ENCODE results near the gene WDR54. TPM values are rescaled to one million over a fixed set of nuclear protein-coding genes. Genes with fewer than 3 reads are reported as not detected.
A peak's percentile ranks its signal among the peaks of the same experiment; 100 is the strongest.

The WDR54 gene
- total and polyA plus RNA-seq, 7 experiments from 2014 or later, result 26.5 to 78.5 (median 33.2) TPM

DNA sequence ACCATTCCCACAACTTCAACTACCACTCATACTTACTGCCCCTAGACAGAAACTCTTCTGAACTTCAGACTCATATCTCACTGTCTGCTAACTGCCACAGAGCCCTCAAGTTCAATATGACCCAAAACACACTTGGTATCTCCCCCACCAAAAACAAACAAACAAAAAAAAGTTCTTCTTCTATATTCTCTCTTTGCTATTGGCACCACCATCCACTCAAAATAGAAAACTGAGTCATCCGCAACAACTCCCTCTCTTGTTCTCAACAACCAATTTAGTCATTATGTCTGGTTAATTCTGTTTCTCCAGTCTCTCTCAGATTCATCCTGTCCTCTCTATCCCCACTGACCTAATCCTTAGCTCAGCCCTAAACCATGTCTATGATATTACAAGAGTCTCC is 34.2 kb upstream of the WDR54 start:
- intact Hi-C loops (cut with micrococcal nuclease), result no loop called here
- Mint-ChIP-seq H3K4me1 (peaks cover 6 to 14% (median 8%) of the 10 kb centered on the region in 7 donors), H3K27me3 (no peaks in the 10 kb centered on the region), H3K27ac (no peak overlapping the region), H3K36me3 (peaks cover 0 to 9% (median 0%) of the 10 kb centered on the region in 5 donors), H3K4me3 (no peak overlapping the region), H3K9me3 (no peaks in the 10 kb centered on the region)
- H3K9me3 ChIP-seq (ENCODE audit: control insufficient read depth in 2 of 3, low read length in 3 of 3), result no peaks in the 10 kb centered on the region
- POLR2A ChIA-PET, result no interaction called here
- ATAC-seq (no peak), DNase-seq (no peak)
- H3K36me3 ChIP-seq (ENCODE audit: control insufficient read depth in 2 of 3, insufficient read depth in 3 of 3, low read length in 3 of 3), result peaks cover 0 to 24% (median 0%) of the 10 kb centered on the region in 3 experiments
- no peaks in the 10 kb centered on the region for H3K27me3 ChIP-seq (ENCODE audit: control insufficient read depth in 2 of 2, insufficient read depth in 2 of 2, low read length in 2 of 2)
- H3K27ac ChIP-seq (ENCODE audit: low read depth, low read length), result no peak overlapping the region
- peaks cover 8 to 25% of the 10 kb centered on the region in 2 donors for H3K4me1 ChIP-seq (ENCODE audit: control insufficient read depth in 2 of 2, insufficient read depth in 2 of 2, low read length in 2 of 2)
- no peak overlapping the region for H3K4me3 ChIP-seq (ENCODE audit: low read length)
- CTCF ChIA-PET, result no interaction called here

- Mint-ChIP-seq H3K9me3 (no peaks in the 10 kb centered on the region), H3K36me3 (no peaks in the 10 kb centered on the region), H3K27me3 (peaks cover 0 to 14% (median 5%) of the 10 kb centered on the region in 5 donors), H3K4me3 (peak overlapping the region in 1 of 10 donors; percentile 70), H3K27ac (peak overlapping the region in 6 of 9 donors; percentile 4 to 99 (median 37)), H3K4me1 (peaks cover 0 to 15% (median 5%) of the 10 kb centered on the region in 7 donors)
- Histone ChIP-seq H3K27me3 (ENCODE audit: control insufficient read depth in 2 of 2, insufficient read depth in 2 of 2, low read length in 2 of 2) (no peaks in the 10 kb centered on the region), H3K9me3 (ENCODE audit: control insufficient read depth in 2 of 3, low read length in 3 of 3) (no peaks in the 10 kb centered on the region), H3K4me3 (ENCODE audit: low read length) (peak overlapping the region; percentile 78), H3K36me3 (ENCODE audit: control insufficient read depth in 2 of 3, insufficient read depth in 3 of 3, low read length in 3 of 3) (peaks cover 0 to 7% (median 0%) of the 10 kb centered on the region in 3 experiments), H3K27ac (ENCODE audit: low read depth, low read length) (peak overlapping the region; percentile 91), H3K4me1 (ENCODE audit: control insufficient read depth in 2 of 2, insufficient read depth in 2 of 2, low read length in 2 of 2) (peaks cover 8 to 25% of the 10 kb centered on the region in 2 donors)
- intact Hi-C loops (cut with micrococcal nuclease), result loop anchor here (1.0 to 10.0 kb wide), 6 partner anchors 123 to 1156 kb away; partner anchors contain the start of genes CCT7 (in 1 of the 2), PRADC1 (in 1 of the 2) and STAMBP (in 1 of the 2)
- DNase-seq, result no peak
- ChIA-PET POLR2A (interaction anchor here (0.7 to 4.7 kb wide), 6 partner anchors 11 to 563 kb away, joined by 3 to 23 read pairs (median 7); partner anchors contain the start of genes C2orf81, CCDC142, STAMBP and TTC31), CTCF (interaction anchor here (1.2 to 2.3 kb wide), 3 partner anchors 10 to 566 kb away, joined by 4 to 10 read pairs (median 4); partner anchors contain the start of genes C2orf81 and WDR54)
- ATAC-seq, result no peak
These were observed 30.9 kb upstream of the WDR54 start for GRCh38 chr2:74390606-74391005.

- Mint-ChIP-seq H3K9me3 (no peaks in the 10 kb centered on the region), H3K36me3 (no peaks in the 10 kb centered on the region), H3K4me1 (peaks cover 0 to 15% (median 5%) of the 10 kb centered on the region in 7 donors), H3K4me3 (peak overlapping the region in 3 of 10 donors; percentile 88 to 100 (median 96)), H3K27ac (peak overlapping the region in 8 of 9 donors; percentile 92 to 100 (median 98)), H3K27me3 (peaks cover 0 to 14% (median 5%) of the 10 kb centered on the region in 5 donors)
- intact Hi-C loops (cut with micrococcal nuclease), result loop anchor here (1.0 to 10.0 kb wide), 6 partner anchors 124 to 1156 kb away; partner anchors contain the start of genes CCT7 (in 1 of the 2), PRADC1 (in 1 of the 2) and STAMBP (in 1 of the 2)
- Histone ChIP-seq H3K27me3 (ENCODE audit: control insufficient read depth in 2 of 2, insufficient read depth in 2 of 2, low read length in 2 of 2) (no peaks in the 10 kb centered on the region), H3K27ac (ENCODE audit: low read depth, low read length) (peak overlapping the region; percentile 91), H3K36me3 (ENCODE audit: control insufficient read depth in 2 of 3, insufficient read depth in 3 of 3, low read length in 3 of 3) (peaks cover 0 to 7% (median 0%) of the 10 kb centered on the region in 3 experiments), H3K9me3 (ENCODE audit: control insufficient read depth in 2 of 3, low read length in 3 of 3) (no peaks in the 10 kb centered on the region), H3K4me3 (ENCODE audit: low read length) (peak overlapping the region; percentile 78), H3K4me1 (ENCODE audit: control insufficient read depth in 2 of 2, insufficient read depth in 2 of 2, low read length in 2 of 2) (peaks cover 8 to 25% of the 10 kb centered on the region in 2 donors)
- DNase-seq, result no peak
- ChIA-PET CTCF (interaction anchor here (0.6 to 2.3 kb wide), 9 partner anchors 9 to 567 kb away, joined by 3 to 10 read pairs (median 4); partner anchors contain the start of genes C2orf81 and WDR54), POLR2A (interaction anchor here (0.7 to 4.7 kb wide), 10 partner anchors 12 to 566 kb away, joined by 3 to 23 read pairs (median 6); partner anchors contain the start of genes C2orf81, CCDC142, INO80B and MOB1A)
- ATAC-seq, result no peak
These were observed 30.3 kb upstream of the WDR54 start for GRCh38 chr2:74391209-74391579.

GRCh38 chr2:74391580-74392448 is 29.7 kb upstream of the WDR54 start:
- peak overlapping the region in 4 of 10 donors; percentile 40 to 100 (median 92) for H3K4me3 Mint-ChIP-seq
- ATAC-seq (peak; percentile 97), DNase-seq (peak; percentile 89 to 99 (median 93))
- peak overlapping the region in 8 of 9 donors; percentile 98 to 100 (median 99) for H3K27ac Mint-ChIP-seq
- Histone ChIP-seq H3K9me3 (ENCODE audit: control insufficient read depth in 2 of 3, low read length in 3 of 3) (no peaks in the 10 kb centered on the region), H3K36me3 (ENCODE audit: control insufficient read depth in 2 of 3, insufficient read depth in 3 of 3, low read length in 3 of 3) (peaks cover 0 to 7% (median 0%) of the 10 kb centered on the region in 3 experiments), H3K4me1 (ENCODE audit: control insufficient read depth in 2 of 2, insufficient read depth in 2 of 2, low read length in 2 of 2) (peaks cover 8 to 25% of the 10 kb centered on the region in 2 donors), H3K27me3 (ENCODE audit: control insufficient read depth in 2 of 2, insufficient read depth in 2 of 2, low read length in 2 of 2) (no peaks in the 10 kb centered on the region), H3K27ac (ENCODE audit: low read depth, low read length) (peak overlapping the region; percentile 91), H3K4me3 (ENCODE audit: low read length) (peak overlapping the region; percentile 78)
- no peaks in the 10 kb centered on the region for H3K9me3 Mint-ChIP-seq
- ChIA-PET CTCF (interaction anchor here (0.6 to 2.3 kb wide), 12 partner anchors 10 to 568 kb away, joined by 3 to 10 read pairs (median 4); partner anchors contain the start of genes C2orf81 and WDR54), POLR2A (interaction anchor here (0.7 to 4.7 kb wide), 14 partner anchors 10 to 567 kb away, joined by 3 to 23 read pairs (median 4); partner anchors contain the start of genes C2orf81, CCDC142, INO80B and MOB1A)
- H3K36me3 Mint-ChIP-seq, result no peaks in the 10 kb centered on the region
- intact Hi-C loops (cut with micrococcal nuclease), result loop anchor here (1.0 to 10.0 kb wide), 22 partner anchors 12 to 1157 kb away; partner anchors contain the start of genes AUP1 (in 2 of the 2), C2orf81 (in 2 of the 2), HTRA2 (in 2 of the 2) and MTHFD2 (in 2 of the 2)
- peaks cover 0 to 14% (median 5%) of the 10 kb centered on the region in 5 donors for H3K27me3 Mint-ChIP-seq
- peaks cover 0 to 15% (median 5%) of the 10 kb centered on the region in 7 donors for H3K4me1 Mint-ChIP-seq

GRCh38 chr2:74392449-74392743 is 29.1 kb upstream of the WDR54 start:
- no peak overlapping the region for H3K4me3 ChIP-seq (ENCODE audit: low read length)
- peaks cover 0 to 14% (median 5%) of the 10 kb centered on the region in 5 donors for H3K27me3 Mint-ChIP-seq
- no peak overlapping the region for H3K27ac ChIP-seq (ENCODE audit: low read depth, low read length)
- peak overlapping the region in 5 of 9 donors; percentile 42 to 100 (median 100) for H3K27ac Mint-ChIP-seq
- CTCF ChIA-PET, result interaction anchor here (0.7 to 2.3 kb wide), 10 partner anchors 20 to 568 kb away, joined by 3 to 10 read pairs (median 4); partner anchors contain the start of genes C2orf81 and WDR54
- H3K9me3 ChIP-seq (ENCODE audit: control insufficient read depth in 2 of 3, low read length in 3 of 3), result no peaks in the 10 kb centered on the region
- peaks cover 0 to 7% (median 0%) of the 10 kb centered on the region in 3 experiments for H3K36me3 ChIP-seq (ENCODE audit: control insufficient read depth in 2 of 3, insufficient read depth in 3 of 3, low read length in 3 of 3)
- ATAC-seq, result no peak
- H3K27me3 ChIP-seq (ENCODE audit: control insufficient read depth in 2 of 2, insufficient read depth in 2 of 2, low read length in 2 of 2), result no peaks in the 10 kb centered on the region
- intact Hi-C loops (cut with micrococcal nuclease), result loop anchor here (1.0 to 10.0 kb wide), 20 partner anchors 12 to 1158 kb away; partner anchors contain the start of genes AUP1 (in 2 of the 2), C2orf81 (in 2 of the 2), HTRA2 (in 2 of the 2) and MTHFD2 (in 2 of the 2)
- H3K4me1 ChIP-seq (ENCODE audit: control insufficient read depth in 2 of 2, insufficient read depth in 2 of 2, low read length in 2 of 2), result peaks cover 8 to 25% of the 10 kb centered on the region in 2 donors
- DNase-seq, result no peak
- POLR2A ChIA-PET, result interaction anchor here (0.8 to 4.7 kb wide), 11 partner anchors 11 to 567 kb away, joined by 3 to 23 read pairs (median 4); partner anchors contain the start of genes C2orf81, CCDC142, INO80B and MOB1A
- peak overlapping the region in 3 of 10 donors; percentile 40 to 100 (median 96) for H3K4me3 Mint-ChIP-seq
- H3K9me3 Mint-ChIP-seq, result no peaks in the 10 kb centered on the region
- H3K36me3 Mint-ChIP-seq, result no peaks in the 10 kb centered on the region
- peaks cover 0 to 15% (median 5%) of the 10 kb centered on the region in 7 donors for H3K4me1 Mint-ChIP-seq

Measured in naive thymus-derived CD4-positive, alpha-beta T cell (primary cell).